Measurements from ENCODE around the gene GRIA1.

GRCh38 chr5:153770066-153770465 is 279.6 kb downstream of the GRIA1 start:
- no peak for TF ChIP-seq CTCF (IDR thresholded peaks at IDR 0.05)
- TF ChIP-seq POLR2A (IDR thresholded peaks at IDR 0.05), result no peak
- no peak for TF ChIP-seq POLR2AphosphoS5 (IDR thresholded peaks at IDR 0.05)
